ENCODE results near the gene POMT2. TPM values are rescaled to one million over a fixed set of nuclear protein-coding genes. Genes with fewer than 3 reads are reported as not detected.

Gene POMT2
- total and polyA plus RNA-seq, 2 donors (not counting 3 experiments of a cell fraction or from before 2014, with no cell fraction given): 19.5 to 48.2 TPM

DNA sequence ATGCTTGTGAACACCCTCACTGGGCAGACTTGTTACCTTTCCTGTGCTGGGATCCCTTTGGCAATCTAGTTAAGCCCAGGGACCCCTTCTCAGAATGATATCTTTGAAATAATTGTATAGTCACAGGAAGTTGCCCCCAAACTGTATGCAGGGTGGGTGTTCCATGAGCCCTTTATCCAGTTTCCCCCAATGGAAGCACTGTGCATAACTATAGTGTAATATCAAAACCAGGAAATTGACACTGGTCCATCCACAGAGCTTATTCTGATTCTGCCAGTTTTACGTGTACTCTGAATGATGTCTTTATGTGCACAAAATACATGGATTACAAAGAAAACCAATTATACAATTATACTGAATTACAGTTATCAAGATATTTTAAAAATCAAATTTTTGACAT is 73.9 kb downstream of the POMT2 start:
- Histone ChIP-seq H2AFZ (ENCODE audit: low read depth, low read length) (no peak overlapping the region), H3K79me2 (ENCODE audit: control insufficient read depth, insufficient read depth, low read length) (no peaks in the 10 kb centered on the region), H3K4me1 (ENCODE audit: control insufficient read depth, extremely low read depth, insufficient read depth, low read length) (no peaks in the 10 kb centered on the region), H3K36me3 (ENCODE audit: control insufficient read depth in 2 of 2, extremely low read depth in 1 of 2, insufficient read depth in 2 of 2, low read length in 2 of 2) (no peaks in the 10 kb centered on the region), H3K9me3 (replicated peaks; ENCODE audit: control insufficient read depth, insufficient read depth, low read length) (no peaks in the 10 kb centered on the region), H3K27ac (ENCODE audit: insufficient read depth, low read depth, low read length) (no peak overlapping the region), H3K27me3 (ENCODE audit: control insufficient read depth in 2 of 2, insufficient read depth in 2 of 2, low read length in 2 of 2) (no peaks in the 10 kb centered on the region), H4K20me1 (replicated peaks; ENCODE audit: control insufficient read depth, extremely low read depth, insufficient read depth, low read length) (no peaks in the 10 kb centered on the region), H3K9me1 (replicated peaks; ENCODE audit: control insufficient read depth, extremely low read depth, insufficient read depth, low read length) (no peaks in the 10 kb centered on the region), H3K4me3 (replicated peaks in 1 of 3; ENCODE audit: insufficient read depth in 1 of 3, low read depth in 1 of 3, low read length in 3 of 3) (no peak overlapping the region), H3K9ac (replicated peaks; ENCODE audit: extremely low read depth, insufficient read depth, low read length) (no peak overlapping the region), H3K4me2 (ENCODE audit: insufficient read depth, low read length) (no peak overlapping the region)
- dilution Hi-C loops (cut with MboI; ENCODE audit: extremely low pct_ligation_motif_present, low sequenced_read_pairs): no loop called here
- no TSS peak for BruUV-seq (replicated peaks)
- DNase-seq (ENCODE audit: low read depth, low spot score) (no peak), FAIRE-seq (no peak)
- POLR2A ChIA-PET: no interaction called here
- CTCF ChIA-PET: no interaction called here
- TF ChIP-seq GATA2 (IDR thresholded peaks at IDR 0.05; ENCODE audit: insufficient read depth, insufficient read length, low read depth, low read length) (no peak), FOS (IDR thresholded peaks at IDR 0.05; ENCODE audit: borderline replicate concordance, insufficient read depth, low read length) (no peak)
- intact Hi-C loops (cut with micrococcal nuclease): no loop called here

DNA sequence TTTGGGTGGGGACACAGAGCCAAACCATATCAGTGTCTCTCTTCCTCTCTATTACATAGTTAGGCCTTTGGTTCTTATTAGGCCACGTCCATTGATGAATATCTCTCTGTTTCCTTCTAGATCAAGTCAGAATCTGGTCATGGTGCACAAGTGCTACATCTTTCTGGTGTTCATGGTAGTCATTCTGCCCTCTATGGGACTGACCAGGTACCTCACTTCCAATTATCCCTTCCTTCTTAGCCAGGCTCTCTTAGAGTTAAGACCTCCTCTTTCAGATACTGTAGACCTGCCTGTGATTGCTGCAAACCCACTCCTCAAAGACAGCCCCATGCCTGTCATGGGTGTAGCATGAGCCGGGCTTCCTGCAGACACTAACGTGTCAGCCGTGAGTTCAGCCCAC is 74.9 kb downstream of the POMT2 start:
- Histone ChIP-seq H3K9ac (replicated peaks; ENCODE audit: extremely low read depth, insufficient read depth, low read length) (no peak overlapping the region), H3K27ac (ENCODE audit: insufficient read depth, low read depth, low read length) (no peak overlapping the region), H3K27me3 (ENCODE audit: control insufficient read depth in 2 of 2, insufficient read depth in 2 of 2, low read length in 2 of 2) (no peaks in the 10 kb centered on the region), H3K36me3 (ENCODE audit: control insufficient read depth in 2 of 2, extremely low read depth in 1 of 2, insufficient read depth in 2 of 2, low read length in 2 of 2) (no peaks in the 10 kb centered on the region), H3K4me3 (replicated peaks in 1 of 3; ENCODE audit: insufficient read depth in 1 of 3, low read depth in 1 of 3, low read length in 3 of 3) (no peak overlapping the region), H3K79me2 (ENCODE audit: control insufficient read depth, insufficient read depth, low read length) (no peaks in the 10 kb centered on the region), H3K4me1 (ENCODE audit: control insufficient read depth, extremely low read depth, insufficient read depth, low read length) (no peaks in the 10 kb centered on the region), H3K9me3 (replicated peaks; ENCODE audit: control insufficient read depth, insufficient read depth, low read length) (no peaks in the 10 kb centered on the region), H2AFZ (ENCODE audit: low read depth, low read length) (no peak overlapping the region), H3K4me2 (ENCODE audit: insufficient read depth, low read length) (no peak overlapping the region), H4K20me1 (replicated peaks; ENCODE audit: control insufficient read depth, extremely low read depth, insufficient read depth, low read length) (no peaks in the 10 kb centered on the region), H3K9me1 (replicated peaks; ENCODE audit: control insufficient read depth, extremely low read depth, insufficient read depth, low read length) (no peaks in the 10 kb centered on the region)
- no TSS peak for BruUV-seq (replicated peaks)
- intact Hi-C loops (cut with micrococcal nuclease): no loop called here
- FAIRE-seq (no peak), DNase-seq (ENCODE audit: low read depth, low spot score) (no peak)
- CTCF ChIA-PET: interaction anchor here (1.4 kb wide), 1 partner anchor 70 kb away, joined by 4 read pairs; no protein-coding TSS in a partner anchor
- dilution Hi-C loops (cut with MboI; ENCODE audit: extremely low pct_ligation_motif_present, low sequenced_read_pairs): no loop called here
- TF ChIP-seq POLR2A (IDR thresholded peaks at IDR 0.05; ENCODE audit: low read depth, low read length): no peak
- TF ChIP-seq EZH2 (IDR thresholded peaks at IDR 0.05; ENCODE audit: borderline replicate concordance, low read depth, low read length, severe bottlenecking): no peak
- TF ChIP-seq FOS (IDR thresholded peaks at IDR 0.05; ENCODE audit: borderline replicate concordance, insufficient read depth, low read length): no peak
- no peak for TF ChIP-seq MYC (IDR thresholded peaks at IDR 0.05; ENCODE audit: low read depth, low read length)
- no peak for TF ChIP-seq JUN (IDR thresholded peaks at IDR 0.05; ENCODE audit: borderline replicate concordance, insufficient read depth, insufficient read length, low read depth)
- TF ChIP-seq, protein P1, sequence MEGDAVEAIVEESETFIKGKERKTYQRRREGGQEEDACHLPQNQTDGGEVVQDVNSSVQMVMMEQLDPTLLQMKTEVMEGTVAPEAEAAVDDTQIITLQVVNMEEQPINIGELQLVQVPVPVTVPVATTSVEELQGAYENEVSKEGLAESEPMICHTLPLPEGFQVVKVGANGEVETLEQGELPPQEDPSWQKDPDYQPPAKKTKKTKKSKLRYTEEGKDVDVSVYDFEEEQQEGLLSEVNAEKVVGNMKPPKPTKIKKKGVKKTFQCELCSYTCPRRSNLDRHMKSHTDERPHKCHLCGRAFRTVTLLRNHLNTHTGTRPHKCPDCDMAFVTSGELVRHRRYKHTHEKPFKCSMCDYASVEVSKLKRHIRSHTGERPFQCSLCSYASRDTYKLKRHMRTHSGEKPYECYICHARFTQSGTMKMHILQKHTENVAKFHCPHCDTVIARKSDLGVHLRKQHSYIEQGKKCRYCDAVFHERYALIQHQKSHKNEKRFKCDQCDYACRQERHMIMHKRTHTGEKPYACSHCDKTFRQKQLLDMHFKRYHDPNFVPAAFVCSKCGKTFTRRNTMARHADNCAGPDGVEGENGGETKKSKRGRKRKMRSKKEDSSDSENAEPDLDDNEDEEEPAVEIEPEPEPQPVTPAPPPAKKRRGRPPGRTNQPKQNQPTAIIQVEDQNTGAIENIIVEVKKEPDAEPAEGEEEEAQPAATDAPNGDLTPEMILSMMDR (IDR thresholded peaks at IDR 0.05; ENCODE audit: extremely low read depth in 1 of 2, insufficient read depth in 1 of 2, low read depth in 1 of 2, low read length in 2 of 2): no peak
- TF ChIP-seq POLR2AphosphoS5 (IDR thresholded peaks at IDR 0.05; ENCODE audit: insufficient read depth, low read depth, low read length): no peak
- TF ChIP-seq, protein P2, sequence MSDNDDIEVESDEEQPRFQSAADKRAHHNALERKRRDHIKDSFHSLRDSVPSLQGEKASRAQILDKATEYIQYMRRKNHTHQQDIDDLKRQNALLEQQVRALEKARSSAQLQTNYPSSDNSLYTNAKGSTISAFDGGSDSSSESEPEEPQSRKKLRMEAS (IDR thresholded peaks at IDR 0.05; ENCODE audit: insufficient read depth, insufficient read length): no peak
- TF ChIP-seq GATA2 (IDR thresholded peaks at IDR 0.05; ENCODE audit: insufficient read depth, insufficient read length, low read depth, low read length): no peak
- POLR2A ChIA-PET: no interaction called here
